GM19193 (cell line): ENCODE data around the gene SLC2A4.

Experiments
- POLR2A ChIP-seq: IDR thresholded peaks from 4 replicates; pipeline ENCODE4 v1.6.1; 2011; ENCODE audit not compliant: insufficient read depth, insufficient read length; ENCODE audit errors: extremely low read depth

SLC2A4 gene

GRCh38 chr17:7241090-7241733 is 40.3 kb upstream of the SLC2A4 start:
- TF ChIP-seq POLR2A: no peak

GRCh38 chr17:7241783-7242716 is 39.5 kb upstream of the SLC2A4 start, which contains the start of gene GABARAP:
Gene GABARAP, minus strand, starts transcription at chr17:7242449. Its CDS starts 119 bp downstream, at chr17:7242330.
- TF ChIP-seq POLR2A: peak; percentile 22

- peak; percentile 52 for TF ChIP-seq POLR2A
Measured at GRCh38 chr17:7242717-7243452, 38.6 kb upstream of the SLC2A4 start.

GRCh38 chr17:7243453-7243729 is 38.1 kb upstream of the SLC2A4 start:
- no peak for TF ChIP-seq POLR2A

- TF ChIP-seq POLR2A: no peak
Measured at GRCh38 chr17:7246779-7247178, 34.7 kb upstream of the SLC2A4 start.

GRCh38 chr17:7248796-7249195 is 32.7 kb upstream of the SLC2A4 start:
- TF ChIP-seq POLR2A: no peak

- no peak for TF ChIP-seq POLR2A
Measured at GRCh38 chr17:7249214-7249613, 32.3 kb upstream of the SLC2A4 start.

GRCh38 chr17:7249830-7250229 is 31.7 kb upstream of the SLC2A4 start:
- no peak for TF ChIP-seq POLR2A

GRCh38 chr17:7250695-7251627 is 30.6 kb upstream of the SLC2A4 start:
- TF ChIP-seq POLR2A: no peak

GRCh38 chr17:7251661-7252175 is 29.8 kb upstream of the SLC2A4 start, which contains the start of gene CTDNEP1:
Gene CTDNEP1, minus strand, starts transcription at chr17:7251734. Its CDS starts 438 bp downstream, at chr17:7251296.
- TF ChIP-seq POLR2A: no peak

- peak; percentile 91 for TF ChIP-seq POLR2A
Measured at GRCh38 chr17:7252176-7253043, 29.1 kb upstream of the SLC2A4 start, which contains the start of gene ELP5. Gene ELP5, plus strand, starts transcription at chr17:7252215. Its CDS starts 336 bp downstream, at chr17:7252551.

- no peak for TF ChIP-seq POLR2A
Measured at GRCh38 chr17:7253082-7253481, 28.4 kb upstream of the SLC2A4 start.

GRCh38 chr17:7254511-7254910 is 27.0 kb upstream of the SLC2A4 start:
- no peak for TF ChIP-seq POLR2A
